Mucosa of rectum (tissue), 2 donors: ENCODE results near the gene C2orf72.
"Not testable (repeated sequence)": the region's sequence is repeated elsewhere in the genome, so short reads cannot be mapped to it uniquely, and the experiment has no call there.

Experiments
- H3K27ac ChIP-seq, 2 donors: one replicate each; pipeline ENCODE4 v1.7.0; 2013; ENCODE audit warnings: inconsistent platforms in 2 of 2, low read depth in 2 of 2, low read length in 2 of 2
- H3K27me3 ChIP-seq, 2 donors: one replicate each; pipeline ENCODE4 v1.7.0; 2013; ENCODE audit warnings: low read length in 2 of 2; ENCODE audit not compliant: control insufficient read depth in 2 of 2, insufficient read depth in 2 of 2
- H3K36me3 ChIP-seq, 2 donors: one replicate each; pipeline ENCODE4 v1.7.0; 2013; ENCODE audit warnings: low read length in 2 of 2; ENCODE audit not compliant: control insufficient read depth in 2 of 2, insufficient read depth in 2 of 2
- H3K4me1 ChIP-seq, 2 donors: one replicate each; pipeline ENCODE4 v1.7.0; 2013; ENCODE audit warnings: low read length in 2 of 2, mild to moderate bottlenecking in 1 of 2; ENCODE audit not compliant: control insufficient read depth in 2 of 2, insufficient read depth in 2 of 2
- H3K4me3 ChIP-seq, 2 donors: one replicate each; pipeline ENCODE4 v1.7.0; 2013; ENCODE audit warnings: low read length in 2 of 2
- H3K9ac ChIP-seq, 2 donors: one replicate each; pipeline ENCODE4 v1.7.0; 2013; ENCODE audit warnings: low read length in 2 of 2, low read depth in 1 of 2, mild to moderate bottlenecking in 1 of 2
- H3K9me3 ChIP-seq, 2 donors: one replicate each; pipeline ENCODE4 v1.7.0; 2013; ENCODE audit warnings: low read length in 2 of 2; ENCODE audit not compliant: control insufficient read depth in 2 of 2
- donor health status: healthy.
- donor health status: Normal muscosa, but diverticular disease.

C2orf72 gene

DNA sequence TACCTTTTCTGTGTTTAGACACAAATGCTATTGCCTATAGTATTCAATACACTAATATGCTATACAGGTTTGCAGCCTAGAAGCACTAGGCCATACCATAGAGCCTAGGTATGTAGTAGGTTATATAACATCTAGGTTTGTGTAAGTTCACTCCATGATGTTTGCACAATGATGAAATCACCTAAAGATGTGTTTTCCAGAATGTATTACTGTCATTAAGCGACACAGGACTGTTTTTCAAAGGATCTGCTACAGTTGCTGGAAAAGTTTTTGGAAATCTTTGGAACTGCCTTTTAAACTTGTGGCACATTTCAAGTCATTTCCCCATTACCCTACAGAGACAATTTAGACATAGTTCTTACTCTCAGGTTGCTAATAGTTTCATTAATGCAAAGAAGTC is 28.6 kb downstream of the C2orf72 start:
- Histone ChIP-seq H3K27ac (no peak overlapping the region), H3K36me3 (peaks cover 44 to 46% of the 10 kb centered on the region in 2 donors), H3K9ac (no peak overlapping the region), H3K27me3 (no peaks in the 10 kb centered on the region), H3K4me1 (no peaks in the 10 kb centered on the region), H3K4me3 (no peak overlapping the region), H3K9me3 (no peaks in the 10 kb centered on the region)

DNA sequence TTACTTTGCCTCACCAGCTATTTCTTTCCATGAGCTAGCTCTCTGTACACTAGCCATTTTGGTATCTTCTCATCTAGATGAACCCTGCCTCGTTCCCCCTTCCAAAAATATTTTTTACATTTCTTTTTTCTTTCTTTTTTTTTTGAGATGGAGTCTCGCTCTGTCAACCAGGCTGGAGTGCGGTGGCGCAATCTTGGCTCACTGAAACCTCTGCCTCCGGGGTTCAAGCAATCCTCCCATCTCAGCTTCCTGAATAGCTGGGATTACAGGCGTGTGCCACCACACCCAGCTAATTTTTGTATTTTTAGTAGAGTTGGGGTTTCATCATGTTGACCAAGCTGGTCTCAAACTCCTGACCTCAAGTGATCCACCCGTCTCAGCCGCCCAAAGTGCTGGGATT is 30.2 kb downstream of the C2orf72 start:
- not testable (repeated sequence) for H3K4me3 ChIP-seq, H3K9me3 ChIP-seq, H3K9ac ChIP-seq, H3K27ac ChIP-seq, H3K4me1 ChIP-seq, H3K27me3 ChIP-seq
- H3K36me3 ChIP-seq = peaks cover 38 to 48% of the 10 kb centered on the region in 2 donors

DNA sequence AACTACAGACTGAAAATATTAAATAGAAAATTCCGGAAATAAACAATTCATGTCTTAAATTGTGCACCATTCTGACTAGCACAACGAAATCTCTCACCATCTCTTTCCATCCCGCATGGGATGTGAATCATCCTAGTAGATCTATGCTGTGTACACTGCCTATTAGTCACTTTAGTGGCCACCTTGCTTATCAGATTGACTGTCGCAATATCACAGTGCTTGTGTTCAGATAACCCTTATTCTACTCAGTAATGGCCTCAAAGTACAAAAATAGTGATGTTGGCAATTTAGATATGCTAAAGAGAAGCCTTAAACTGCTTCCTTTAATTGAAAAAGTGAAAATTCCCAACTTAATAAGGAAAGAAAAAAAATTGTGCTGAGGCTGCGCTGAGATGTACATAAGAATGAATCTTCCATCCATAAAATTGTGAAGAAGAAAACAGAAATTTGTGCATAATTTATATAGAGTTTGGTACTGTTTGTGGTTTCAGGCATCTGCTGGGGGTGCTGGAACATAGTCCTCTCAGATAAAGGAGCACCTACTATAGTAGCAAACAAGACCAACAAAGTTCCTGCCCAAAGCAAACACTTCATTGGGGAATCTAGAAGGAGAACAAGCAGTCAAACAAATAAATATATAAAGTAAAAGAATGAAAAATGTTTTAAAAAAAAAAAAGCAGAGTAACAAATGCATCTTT is 31.4 kb downstream of the C2orf72 start:
- H3K4me1 ChIP-seq = no peaks in the 10 kb centered on the region
- H3K27me3 ChIP-seq = no peaks in the 10 kb centered on the region
- H3K9ac ChIP-seq = no peak overlapping the region
- peaks cover 27 to 44% of the 10 kb centered on the region in 2 donors for H3K36me3 ChIP-seq
- H3K4me3 ChIP-seq = no peak overlapping the region
- no peak overlapping the region for H3K27ac ChIP-seq
- no peaks in the 10 kb centered on the region for H3K9me3 ChIP-seq

DNA sequence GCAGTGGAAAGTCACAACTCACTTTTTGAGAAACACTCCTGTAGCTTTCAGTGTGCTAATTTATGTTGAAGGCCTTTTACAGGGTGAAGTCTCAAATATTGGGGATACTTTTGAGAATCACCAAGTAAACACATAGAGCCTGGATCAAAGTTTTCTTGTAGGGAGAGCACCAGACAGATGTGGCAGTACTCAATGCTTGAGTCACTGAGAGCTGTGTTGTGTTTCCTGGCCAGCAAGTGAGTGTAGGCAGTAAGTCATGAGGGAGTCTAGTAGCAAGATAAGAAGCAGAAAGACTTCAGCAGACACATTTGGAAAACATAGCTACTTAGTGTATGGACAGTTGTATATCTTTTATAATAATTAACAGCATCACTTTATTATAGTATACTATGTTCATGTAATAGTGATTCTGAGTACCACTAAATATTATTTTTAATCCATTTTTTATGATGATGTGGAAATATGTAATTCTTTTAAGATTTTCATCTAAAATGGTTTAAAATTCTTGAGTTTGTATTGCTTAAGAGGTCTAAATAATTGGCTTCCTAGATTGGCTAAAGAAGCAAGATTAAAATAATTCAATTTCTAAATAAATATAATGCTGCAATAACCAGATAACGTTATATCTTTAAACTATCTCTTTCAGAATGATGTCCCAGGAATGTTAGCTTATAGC is 32.2 kb downstream of the C2orf72 start:
- Histone ChIP-seq H3K27me3 (no peaks in the 10 kb centered on the region), H3K27ac (no peak overlapping the region), H3K9me3 (no peaks in the 10 kb centered on the region), H3K9ac (no peak overlapping the region), H3K4me3 (no peak overlapping the region), H3K4me1 (no peaks in the 10 kb centered on the region), H3K36me3 (peaks cover 25 to 36% of the 10 kb centered on the region in 2 donors)

DNA sequence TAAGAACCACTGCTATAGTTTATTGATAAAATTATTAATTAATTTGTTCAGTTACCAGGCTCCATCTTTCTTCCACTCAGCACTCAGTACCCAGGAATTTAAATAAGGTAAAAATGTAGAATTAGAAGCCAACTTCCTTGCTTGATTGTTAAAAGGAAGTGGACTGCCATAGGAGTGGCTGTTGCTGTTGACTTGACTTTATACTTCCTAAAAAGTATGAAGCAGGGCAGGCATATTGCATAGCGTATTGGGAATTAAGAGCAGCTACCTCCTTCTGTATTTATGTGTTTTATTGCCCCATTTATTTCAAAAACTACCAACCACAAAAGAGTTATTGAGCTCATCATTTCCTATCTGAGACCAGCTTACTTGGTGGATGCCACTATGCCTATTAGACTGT is 47.2 kb downstream of the C2orf72 start:
- Histone ChIP-seq H3K27ac (no peak overlapping the region), H3K4me1 (peaks cover 0 to 6% of the 10 kb centered on the region in 2 donors), H3K9ac (no peak overlapping the region), H3K36me3 (peaks cover 70 to 72% of the 10 kb centered on the region in 2 donors), H3K27me3 (no peaks in the 10 kb centered on the region), H3K4me3 (no peak overlapping the region), H3K9me3 (no peaks in the 10 kb centered on the region)

DNA sequence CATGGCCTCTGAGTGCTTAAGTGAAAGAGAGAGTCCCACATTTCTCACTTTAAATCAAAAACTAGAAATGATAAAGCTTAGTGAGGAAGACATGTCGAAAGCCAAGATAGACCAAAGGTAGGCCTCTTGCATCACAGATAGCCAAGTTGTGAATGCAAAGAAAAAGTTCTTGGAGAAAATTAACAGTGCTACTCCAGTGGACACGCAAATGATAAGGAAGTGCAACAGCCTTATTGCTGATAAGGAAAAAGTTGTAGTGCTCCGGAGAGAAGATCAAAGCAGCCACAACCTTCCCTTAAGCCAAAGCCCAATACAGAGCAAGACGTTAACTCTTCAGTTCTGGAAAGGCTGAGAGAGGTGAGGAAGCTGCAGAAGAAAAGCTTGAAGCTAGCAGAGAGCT is 51.4 kb downstream of the C2orf72 start:
- Histone ChIP-seq H3K9ac (no peak overlapping the region), H3K27me3 (no peaks in the 10 kb centered on the region), H3K27ac (no peak overlapping the region), H3K36me3 (peaks cover 36 to 37% of the 10 kb centered on the region in 2 donors), H3K4me1 (peaks cover 3 to 11% of the 10 kb centered on the region in 2 donors), H3K4me3 (no peak overlapping the region), H3K9me3 (no peaks in the 10 kb centered on the region)

DNA sequence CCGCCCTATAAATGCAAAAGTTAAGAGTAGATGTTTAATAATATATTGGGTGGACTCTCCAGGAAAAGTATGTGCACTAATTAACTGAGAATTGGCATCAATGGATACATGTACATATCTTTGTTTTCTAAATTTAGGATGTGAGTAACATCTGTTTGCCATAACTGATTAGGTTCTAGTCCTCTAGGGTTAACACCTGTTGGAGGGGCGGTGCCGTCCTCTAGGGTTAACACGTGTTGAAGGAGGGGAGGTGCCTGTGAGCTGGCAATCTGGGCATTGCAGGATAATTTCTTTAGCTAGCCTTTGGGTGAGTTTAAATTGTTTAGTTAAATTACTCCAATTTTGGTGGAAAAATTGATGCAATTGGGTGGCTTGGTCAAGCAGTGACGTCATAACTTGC is 56.6 kb downstream of the C2orf72 start:
- no peak overlapping the region for H3K4me3 ChIP-seq
- H3K9me3 ChIP-seq = peaks cover 1 to 2% of the 10 kb centered on the region in 2 donors
- H3K36me3 ChIP-seq = peaks cover 3 to 13% of the 10 kb centered on the region in 2 donors
- H3K27me3 ChIP-seq = no peaks in the 10 kb centered on the region
- peak overlapping the region in 1 of 2 donors; percentile 18 for H3K27ac ChIP-seq
- H3K4me1 ChIP-seq = peaks cover 6 to 20% of the 10 kb centered on the region in 2 donors
- H3K9ac ChIP-seq = no peak overlapping the region

DNA sequence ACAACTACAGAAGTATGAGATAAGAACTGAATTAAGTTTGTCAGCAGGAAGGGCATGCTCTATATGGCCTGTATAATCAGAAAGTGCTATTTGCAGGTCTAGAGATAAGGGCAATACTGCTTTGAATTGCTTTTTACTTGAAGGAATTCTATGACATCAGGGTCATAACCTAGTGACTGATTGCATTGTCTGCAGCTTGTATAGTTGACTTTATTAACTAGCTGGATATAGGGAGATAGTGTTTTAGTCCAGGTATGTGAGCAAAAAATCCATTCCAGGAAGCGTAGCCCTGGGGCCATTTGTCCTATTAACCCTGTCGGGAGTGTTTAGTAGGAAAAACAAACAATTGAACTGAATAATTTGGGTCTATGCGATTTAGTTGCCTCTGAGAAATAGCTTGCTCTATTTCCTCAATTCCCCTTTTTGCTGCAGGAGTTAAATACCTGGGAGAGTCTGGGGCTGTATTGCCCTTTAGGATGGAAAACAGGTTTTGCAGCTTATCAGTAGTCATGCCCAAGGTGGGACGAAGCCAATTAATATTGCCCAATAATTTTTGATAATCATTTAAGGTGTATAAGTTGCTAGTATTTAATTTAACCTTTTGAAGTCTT is 57.5 kb downstream of the C2orf72 start:
- peaks cover 6 to 17% of the 10 kb centered on the region in 2 donors for H3K4me1 ChIP-seq
- H3K36me3 ChIP-seq = peaks cover 3 to 16% of the 10 kb centered on the region in 2 donors
- H3K4me3 ChIP-seq = no peak overlapping the region
- peak overlapping the region; percentile 19 to 70 for H3K27ac ChIP-seq
- H3K9me3 ChIP-seq = peaks cover 8 to 9% of the 10 kb centered on the region in 2 donors
- H3K9ac ChIP-seq = no peak overlapping the region
- H3K27me3 ChIP-seq = no peaks in the 10 kb centered on the region
